ENCODE data around the gene EFCAB5.
"Not testable (repeated sequence)": the region's sequence is repeated elsewhere in the genome, so short reads cannot be mapped to it uniquely, and the experiment has no call there.

EFCAB5 gene

DNA sequence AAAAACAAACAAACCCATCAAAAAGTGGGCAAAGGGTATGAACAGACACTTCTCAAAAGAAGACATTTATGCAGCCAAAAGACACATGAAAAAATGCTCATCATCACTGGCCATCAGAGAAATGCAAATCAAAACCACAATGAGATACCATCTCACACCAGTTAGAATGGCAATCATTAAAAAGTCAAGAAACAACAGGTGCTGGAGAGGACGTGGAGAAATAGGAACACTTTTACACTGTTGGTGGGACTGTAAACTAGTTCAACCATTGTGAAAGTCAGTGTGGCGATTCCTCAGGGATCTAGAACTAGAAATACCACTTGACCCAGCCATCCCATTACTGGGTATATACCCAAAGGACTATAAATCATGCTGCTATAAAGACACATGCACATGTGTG is 83.9 kb downstream of the EFCAB5 start:
- H3K4me3 ChIP-seq (ENCODE audit: low read depth in 1 of 2, low read length in 2 of 2); H3K4me1 ChIP-seq (ENCODE audit: control insufficient read depth in 1 of 2, insufficient read depth in 2 of 2, low read length in 2 of 2); H3K27me3 ChIP-seq (ENCODE audit: low read depth, low read length); H3K36me3 ChIP-seq (ENCODE audit: control insufficient read depth in 1 of 2, insufficient read depth in 2 of 2, low read length in 2 of 2); H3K27ac ChIP-seq (ENCODE audit: low read length); H3K9me3 ChIP-seq (ENCODE audit: control insufficient read depth in 1 of 2, low read length in 2 of 2): not testable (repeated sequence)

DNA sequence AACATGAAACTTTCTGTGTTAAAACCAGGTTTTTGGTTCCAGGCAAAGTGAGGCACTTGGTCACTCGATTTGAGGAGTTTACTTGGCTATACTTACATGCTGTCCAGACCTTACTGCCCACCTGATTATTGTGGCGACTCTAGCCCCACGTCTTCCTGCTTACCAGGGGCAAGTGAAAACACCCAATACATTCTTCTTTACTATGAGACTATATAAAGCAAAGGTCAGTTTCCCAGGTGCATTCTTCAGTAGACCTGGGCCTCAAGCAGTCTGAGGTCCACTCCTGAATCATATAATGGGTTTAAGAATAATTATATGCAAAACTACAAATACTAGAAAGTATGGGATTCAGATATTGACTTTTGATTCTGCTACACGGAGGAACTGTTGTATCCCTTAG is 86.2 kb downstream of the EFCAB5 start:
- Histone ChIP-seq H3K27me3 (ENCODE audit: low read depth, low read length) (no peaks in the 10 kb centered on the region), H3K4me3 (ENCODE audit: low read depth in 1 of 2, low read length in 2 of 2) (no peak overlapping the region), H3K36me3 (ENCODE audit: control insufficient read depth in 1 of 2, insufficient read depth in 2 of 2, low read length in 2 of 2) (no peaks in the 10 kb centered on the region), H3K9me3 (ENCODE audit: control insufficient read depth in 1 of 2, low read length in 2 of 2) (no peaks in the 10 kb centered on the region), H3K27ac (ENCODE audit: low read length) (no peak overlapping the region), H3K4me1 (ENCODE audit: control insufficient read depth in 1 of 2, insufficient read depth in 2 of 2, low read length in 2 of 2) (no peaks in the 10 kb centered on the region)

DNA sequence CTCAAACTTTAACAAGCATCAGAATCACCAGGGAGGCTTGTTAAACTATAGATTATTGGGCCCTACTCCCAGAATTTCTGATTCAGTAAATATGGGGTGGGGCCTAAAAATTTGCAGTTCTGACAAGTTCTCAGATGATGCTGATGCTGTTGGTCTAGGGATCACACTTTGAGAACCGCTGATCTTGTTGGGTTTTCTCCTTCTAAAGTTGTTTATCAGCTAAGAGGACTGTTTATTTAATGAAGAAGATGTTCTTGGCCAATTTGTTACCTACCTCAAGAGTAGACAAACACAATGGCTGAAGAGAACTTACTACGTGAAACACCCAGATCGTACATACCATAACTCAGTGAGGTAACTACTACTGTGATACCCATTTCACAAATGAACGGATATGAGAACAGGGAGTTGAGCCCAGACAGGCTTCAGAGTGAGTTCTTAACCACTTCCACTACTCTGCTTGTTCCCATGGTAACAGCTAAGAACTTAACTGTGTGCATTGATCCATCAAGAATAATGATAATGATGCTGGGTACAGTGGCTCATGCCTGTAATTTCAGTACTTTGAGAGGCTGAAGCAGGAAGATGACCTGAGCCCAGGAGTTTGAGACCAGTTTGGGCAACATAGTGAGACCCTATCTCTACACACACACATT is 89.9 kb downstream of the EFCAB5 start:
- Histone ChIP-seq H3K27me3 (ENCODE audit: low read depth, low read length) (no peaks in the 10 kb centered on the region), H3K9me3 (ENCODE audit: control insufficient read depth in 1 of 2, low read length in 2 of 2) (no peaks in the 10 kb centered on the region), H3K36me3 (ENCODE audit: control insufficient read depth in 1 of 2, insufficient read depth in 2 of 2, low read length in 2 of 2) (no peaks in the 10 kb centered on the region), H3K4me1 (ENCODE audit: control insufficient read depth in 1 of 2, insufficient read depth in 2 of 2, low read length in 2 of 2) (no peaks in the 10 kb centered on the region), H3K27ac (ENCODE audit: low read length) (no peak overlapping the region), H3K4me3 (ENCODE audit: low read depth in 1 of 2, low read length in 2 of 2) (no peak overlapping the region)

DNA sequence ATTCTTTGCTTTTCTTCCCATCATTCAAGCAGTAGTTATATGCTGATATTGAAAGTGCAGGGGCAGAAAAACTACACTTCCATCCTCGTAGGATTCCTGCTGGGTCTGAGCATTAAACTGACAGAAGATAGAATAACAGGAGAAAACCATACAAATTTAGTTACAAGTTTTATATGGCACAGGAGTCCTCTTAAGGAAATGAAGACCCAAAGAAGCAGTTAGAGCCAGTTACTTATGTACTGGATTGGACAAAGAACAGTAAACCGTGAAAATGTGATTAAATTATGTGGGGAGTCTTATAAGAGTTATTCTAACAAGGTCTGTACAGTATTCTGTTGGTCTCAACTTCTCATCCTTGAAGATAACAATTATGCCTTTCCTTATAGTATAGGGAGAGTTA is 93.9 kb downstream of the EFCAB5 start:
- Histone ChIP-seq H3K4me3 (ENCODE audit: low read depth in 1 of 2, low read length in 2 of 2) (no peak overlapping the region), H3K27ac (ENCODE audit: low read length) (no peak overlapping the region), H3K4me1 (ENCODE audit: control insufficient read depth in 1 of 2, insufficient read depth in 2 of 2, low read length in 2 of 2) (no peaks in the 10 kb centered on the region), H3K27me3 (ENCODE audit: low read depth, low read length) (no peaks in the 10 kb centered on the region), H3K36me3 (ENCODE audit: control insufficient read depth in 1 of 2, insufficient read depth in 2 of 2, low read length in 2 of 2) (no peaks in the 10 kb centered on the region), H3K9me3 (ENCODE audit: control insufficient read depth in 1 of 2, low read length in 2 of 2) (no peaks in the 10 kb centered on the region)

DNA sequence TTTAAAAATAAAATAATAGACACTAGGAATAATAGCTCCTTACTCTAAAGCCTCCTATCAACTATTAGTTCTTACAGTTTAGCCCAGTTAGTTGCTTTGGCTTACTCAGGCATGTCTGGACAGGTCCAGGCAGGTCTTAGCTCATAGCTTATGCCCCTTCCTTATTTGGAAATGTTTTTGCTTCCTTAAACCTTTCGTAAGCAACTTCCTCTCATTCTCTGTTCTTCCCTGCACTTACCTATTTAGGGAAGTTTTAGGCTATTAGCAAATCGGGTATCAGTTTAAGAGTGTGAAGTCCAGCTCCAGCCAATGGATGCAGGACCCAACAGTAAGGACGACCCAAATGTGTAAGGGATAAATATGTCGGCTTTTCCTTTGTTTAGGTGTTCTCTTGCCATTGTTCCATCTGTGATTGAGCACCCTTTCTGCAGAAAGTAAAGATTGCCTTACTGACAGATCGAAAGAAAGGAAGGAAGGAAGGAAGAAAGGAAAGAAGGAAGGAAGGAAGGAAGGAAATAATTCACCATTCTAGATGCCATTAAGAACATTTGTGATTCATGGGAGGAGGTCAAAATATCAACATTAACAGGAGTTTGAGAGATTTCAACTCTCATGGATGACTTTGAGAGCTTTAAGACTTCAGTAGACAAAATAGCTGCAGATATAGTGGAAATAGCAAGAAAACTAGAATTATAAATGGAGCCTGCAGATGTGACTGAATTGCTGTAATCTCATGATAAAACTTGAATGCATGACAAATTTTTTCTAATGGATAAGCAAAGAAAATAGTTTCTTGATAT is 99.5 kb downstream of the EFCAB5 start:
- not testable (repeated sequence) for H3K4me1 ChIP-seq (ENCODE audit: control insufficient read depth in 1 of 2, insufficient read depth in 2 of 2, low read length in 2 of 2); H3K4me3 ChIP-seq (ENCODE audit: low read depth in 1 of 2, low read length in 2 of 2); H3K27me3 ChIP-seq (ENCODE audit: low read depth, low read length); H3K36me3 ChIP-seq (ENCODE audit: control insufficient read depth in 1 of 2, insufficient read depth in 2 of 2, low read length in 2 of 2); H3K9me3 ChIP-seq (ENCODE audit: control insufficient read depth in 1 of 2, low read length in 2 of 2); H3K27ac ChIP-seq (ENCODE audit: low read length)

DNA sequence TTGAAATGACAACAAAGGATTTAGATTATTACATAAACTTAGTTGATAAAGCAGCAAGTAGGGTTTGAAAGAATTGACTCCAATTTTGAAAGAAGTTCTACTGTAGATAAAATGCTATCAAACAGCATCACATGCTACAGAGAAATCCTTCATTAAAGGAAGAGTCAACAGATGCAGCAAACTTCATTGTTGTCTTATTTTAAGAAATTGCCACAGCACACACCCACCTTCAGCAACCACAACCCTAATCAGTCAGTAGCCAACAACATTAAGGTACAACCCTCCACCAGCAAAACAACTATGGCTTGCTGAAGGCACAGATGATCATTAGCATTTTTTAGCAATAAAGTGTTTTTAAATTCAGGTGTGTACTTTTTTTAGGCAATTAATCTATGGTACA is 100.1 kb downstream of the EFCAB5 start:
- Histone ChIP-seq H3K27ac (ENCODE audit: low read length) (no peak overlapping the region), H3K4me1 (ENCODE audit: control insufficient read depth in 1 of 2, insufficient read depth in 2 of 2, low read length in 2 of 2) (no peaks in the 10 kb centered on the region), H3K4me3 (ENCODE audit: low read depth in 1 of 2, low read length in 2 of 2) (no peak overlapping the region), H3K36me3 (ENCODE audit: control insufficient read depth in 1 of 2, insufficient read depth in 2 of 2, low read length in 2 of 2) (no peaks in the 10 kb centered on the region), H3K27me3 (ENCODE audit: low read depth, low read length) (no peaks in the 10 kb centered on the region), H3K9me3 (ENCODE audit: control insufficient read depth in 1 of 2, low read length in 2 of 2) (no peaks in the 10 kb centered on the region)

DNA sequence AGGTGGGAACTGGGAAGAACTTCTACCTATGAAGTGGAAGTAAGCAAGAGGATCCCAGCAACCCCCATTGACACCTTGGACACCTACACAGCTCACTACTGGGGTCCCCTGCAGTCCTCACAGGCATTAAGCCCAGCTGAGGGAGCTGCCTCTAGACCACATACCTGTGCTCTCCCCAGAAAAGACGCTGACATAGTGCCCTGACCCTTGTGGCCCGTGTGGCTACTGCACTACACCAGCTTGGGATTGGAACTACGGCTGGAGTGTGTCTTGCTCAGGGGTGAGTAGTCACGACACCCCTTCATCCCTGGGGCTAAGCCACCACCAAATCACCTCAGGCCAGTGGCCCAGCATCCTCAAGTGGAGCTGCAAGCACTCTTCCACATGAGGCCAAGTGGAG is 120.9 kb downstream of the EFCAB5 start:
- no peaks in the 10 kb centered on the region for H3K4me1 ChIP-seq (ENCODE audit: control insufficient read depth in 1 of 2, insufficient read depth in 2 of 2, low read length in 2 of 2)
- no peak overlapping the region for H3K27ac ChIP-seq (ENCODE audit: low read length)
- no peaks in the 10 kb centered on the region for H3K36me3 ChIP-seq (ENCODE audit: control insufficient read depth in 1 of 2, insufficient read depth in 2 of 2, low read length in 2 of 2)
- peaks cover 9 to 25% of the 10 kb centered on the region in 2 donors for H3K9me3 ChIP-seq (ENCODE audit: control insufficient read depth in 1 of 2, low read length in 2 of 2)
- no peak overlapping the region for H3K4me3 ChIP-seq (ENCODE audit: low read depth in 1 of 2, low read length in 2 of 2)
- no peaks in the 10 kb centered on the region for H3K27me3 ChIP-seq (ENCODE audit: low read depth, low read length)

DNA sequence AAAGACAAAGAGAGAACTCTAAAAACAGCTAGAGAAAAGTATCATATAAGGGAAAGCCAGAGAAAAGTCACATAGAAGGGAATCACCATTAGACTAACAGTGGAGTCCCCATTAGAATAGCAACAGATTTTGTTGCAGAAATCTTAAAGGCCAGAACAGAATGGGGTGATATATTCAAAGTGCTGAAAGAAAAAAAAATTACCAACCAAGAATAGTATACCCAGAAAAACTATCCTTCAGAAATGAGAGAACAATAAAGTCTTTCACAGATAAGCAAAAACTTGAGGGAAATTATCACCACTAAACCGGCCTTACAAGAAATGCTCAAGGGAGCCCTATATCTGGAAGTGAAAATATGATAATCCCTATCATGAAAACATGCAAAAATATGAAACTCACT is 123.3 kb downstream of the EFCAB5 start:
- Histone ChIP-seq H3K4me1 (ENCODE audit: control insufficient read depth in 1 of 2, insufficient read depth in 2 of 2, low read length in 2 of 2) (no peaks in the 10 kb centered on the region), H3K9me3 (ENCODE audit: control insufficient read depth in 1 of 2, low read length in 2 of 2) (peaks cover 9 to 30% of the 10 kb centered on the region in 2 donors), H3K27me3 (ENCODE audit: low read depth, low read length) (no peaks in the 10 kb centered on the region), H3K36me3 (ENCODE audit: control insufficient read depth in 1 of 2, insufficient read depth in 2 of 2, low read length in 2 of 2) (no peaks in the 10 kb centered on the region), H3K4me3 (ENCODE audit: low read depth in 1 of 2, low read length in 2 of 2) (no peak overlapping the region), H3K27ac (ENCODE audit: low read length) (no peak overlapping the region)

DNA sequence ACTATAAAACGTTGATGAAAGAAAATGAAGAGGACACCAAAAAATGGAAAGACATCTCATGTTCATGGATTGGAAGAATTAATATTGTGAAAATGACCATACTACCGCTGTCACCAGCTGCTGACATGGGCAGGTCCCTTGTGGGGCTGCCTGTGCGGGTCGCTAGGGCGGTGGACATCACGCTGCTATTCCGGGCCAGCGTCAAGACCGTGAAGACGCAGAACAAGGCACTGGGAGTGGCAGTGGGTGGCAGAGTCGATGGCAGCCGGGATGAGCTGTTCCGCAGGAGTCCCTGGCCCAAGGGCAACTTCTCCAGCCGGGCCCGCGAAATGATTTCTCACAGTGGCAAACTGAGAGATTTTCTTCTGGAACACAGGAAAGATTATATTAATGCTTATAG is 127.0 kb downstream of the EFCAB5 start:
- peaks cover 9 to 29% of the 10 kb centered on the region in 2 donors for H3K9me3 ChIP-seq (ENCODE audit: control insufficient read depth in 1 of 2, low read length in 2 of 2)
- H3K36me3 ChIP-seq (ENCODE audit: control insufficient read depth in 1 of 2, insufficient read depth in 2 of 2, low read length in 2 of 2) = no peaks in the 10 kb centered on the region

DNA sequence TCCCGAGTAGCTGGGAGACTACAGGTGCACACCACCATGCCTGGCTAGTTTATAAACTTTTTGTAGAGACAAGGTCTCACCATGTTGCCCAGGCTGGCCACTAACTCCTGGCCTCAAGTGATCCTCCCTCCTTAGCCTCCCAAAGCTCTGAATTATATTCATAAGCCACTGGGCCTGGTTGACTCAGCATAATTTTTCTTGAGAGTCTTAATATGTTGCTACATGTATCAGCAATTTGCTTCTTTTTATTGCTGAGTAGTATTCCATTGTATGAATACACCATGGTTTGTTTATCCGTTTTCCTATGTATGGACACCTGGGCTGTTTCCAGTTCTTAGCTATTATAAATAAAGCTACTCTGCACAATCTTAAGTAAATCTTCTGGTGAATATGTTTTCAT is 132.8 kb downstream of the EFCAB5 start:
- no peaks in the 10 kb centered on the region for H3K4me1 ChIP-seq (ENCODE audit: control insufficient read depth in 1 of 2, insufficient read depth in 2 of 2, low read length in 2 of 2)
- no peaks in the 10 kb centered on the region for H3K36me3 ChIP-seq (ENCODE audit: control insufficient read depth in 1 of 2, insufficient read depth in 2 of 2, low read length in 2 of 2)
- H3K4me3 ChIP-seq (ENCODE audit: low read depth in 1 of 2, low read length in 2 of 2) = no peak overlapping the region
- no peak overlapping the region for H3K27ac ChIP-seq (ENCODE audit: low read length)
- H3K27me3 ChIP-seq (ENCODE audit: low read depth, low read length) = no peaks in the 10 kb centered on the region
- H3K9me3 ChIP-seq (ENCODE audit: control insufficient read depth in 1 of 2, low read length in 2 of 2) = peaks cover 0 to 3% of the 10 kb centered on the region in 2 donors

More for the DNA sequence above, 127.0 kb downstream of the EFCAB5 start:
- H3K4me1 ChIP-seq (ENCODE audit: control insufficient read depth in 1 of 2, insufficient read depth in 2 of 2, low read length in 2 of 2) = no peaks in the 10 kb centered on the region
- no peaks in the 10 kb centered on the region for H3K27me3 ChIP-seq (ENCODE audit: low read depth, low read length)
- no peak overlapping the region for H3K27ac ChIP-seq (ENCODE audit: low read length)
- H3K4me3 ChIP-seq (ENCODE audit: low read depth in 1 of 2, low read length in 2 of 2) = no peak overlapping the region

DNA sequence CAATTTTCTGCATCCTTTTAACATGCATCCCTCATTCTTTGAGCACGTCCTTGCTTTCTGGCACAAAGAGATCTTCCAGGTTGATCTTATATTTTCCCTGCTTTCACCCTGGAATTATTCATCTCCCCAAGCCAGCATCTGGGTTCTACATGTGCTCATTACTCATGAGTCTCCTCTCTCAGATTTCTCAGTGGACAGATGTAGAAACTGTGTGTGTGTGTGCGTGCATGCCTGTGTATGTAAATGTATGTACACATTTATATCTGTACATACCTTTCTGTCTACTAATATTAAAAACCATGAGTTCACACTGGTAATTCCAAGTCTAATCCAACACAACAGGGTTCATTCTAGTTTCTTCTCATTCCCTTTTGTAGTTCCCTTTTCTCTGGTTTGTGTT is 133.3 kb downstream of the EFCAB5 start:
- Histone ChIP-seq H3K27me3 (ENCODE audit: low read depth, low read length) (no peaks in the 10 kb centered on the region), H3K27ac (ENCODE audit: low read length) (no peak overlapping the region), H3K9me3 (ENCODE audit: control insufficient read depth in 1 of 2, low read length in 2 of 2) (peaks cover 0 to under 1% of the 10 kb centered on the region in 2 donors), H3K36me3 (ENCODE audit: control insufficient read depth in 1 of 2, insufficient read depth in 2 of 2, low read length in 2 of 2) (no peaks in the 10 kb centered on the region), H3K4me3 (ENCODE audit: low read depth in 1 of 2, low read length in 2 of 2) (no peak overlapping the region), H3K4me1 (ENCODE audit: control insufficient read depth in 1 of 2, insufficient read depth in 2 of 2, low read length in 2 of 2) (no peaks in the 10 kb centered on the region)

DNA sequence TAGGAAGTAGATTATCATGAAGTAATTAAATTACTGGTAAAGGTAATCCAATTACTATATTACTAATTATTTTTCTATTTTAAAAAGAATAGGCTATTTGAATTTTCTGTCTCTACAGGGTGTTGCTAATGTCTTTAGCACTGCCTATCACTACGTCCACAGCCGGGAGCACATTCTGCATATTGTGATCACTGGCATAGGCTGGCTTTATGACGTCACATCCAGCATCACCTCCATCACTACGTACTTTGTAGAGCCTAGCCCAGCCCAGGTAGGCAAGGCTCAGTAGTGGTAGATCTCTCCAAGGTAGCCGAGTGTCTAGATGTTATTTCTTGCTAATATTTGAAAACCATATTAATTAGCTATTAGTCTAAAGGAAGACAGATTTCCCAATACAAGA is 141.3 kb downstream of the EFCAB5 start:
- Histone ChIP-seq H3K27me3 (ENCODE audit: low read depth, low read length) (no peaks in the 10 kb centered on the region), H3K4me3 (ENCODE audit: low read depth in 1 of 2, low read length in 2 of 2) (no peak overlapping the region), H3K36me3 (ENCODE audit: control insufficient read depth in 1 of 2, insufficient read depth in 2 of 2, low read length in 2 of 2) (no peaks in the 10 kb centered on the region), H3K4me1 (ENCODE audit: control insufficient read depth in 1 of 2, insufficient read depth in 2 of 2, low read length in 2 of 2) (no peaks in the 10 kb centered on the region), H3K9me3 (ENCODE audit: control insufficient read depth in 1 of 2, low read length in 2 of 2) (no peaks in the 10 kb centered on the region), H3K27ac (ENCODE audit: low read length) (no peak overlapping the region)

Data from muscle layer of duodenum (tissue), 2 donors.